ENCODE measurements around the gene FDXR. TPM values are rescaled to one million over a fixed set of nuclear protein-coding genes. Genes with fewer than 3 reads are reported as not detected.
A peak's percentile ranks its signal among the peaks of the same experiment; 100 is the strongest.
"Not testable (repeated sequence)": the region's sequence is repeated elsewhere in the genome, so short reads cannot be mapped to it uniquely, and the experiment has no call there.

The FDXR gene
- total and polyA plus RNA-seq, 9 of the 15 experiments (the other 6 are each of a cell fraction or from before 2014, with no cell fraction given), result 0.89 to 70.7 (median 30.9) TPM

GRCh38 chr17:74916136-74916850 lies 43.5 kb upstream of the FDXR start (continued):
- TF ChIP-seq FOXA1 (IDR thresholded peaks at IDR 0.05; ENCODE audit: borderline replicate concordance), result no peak

DNA sequence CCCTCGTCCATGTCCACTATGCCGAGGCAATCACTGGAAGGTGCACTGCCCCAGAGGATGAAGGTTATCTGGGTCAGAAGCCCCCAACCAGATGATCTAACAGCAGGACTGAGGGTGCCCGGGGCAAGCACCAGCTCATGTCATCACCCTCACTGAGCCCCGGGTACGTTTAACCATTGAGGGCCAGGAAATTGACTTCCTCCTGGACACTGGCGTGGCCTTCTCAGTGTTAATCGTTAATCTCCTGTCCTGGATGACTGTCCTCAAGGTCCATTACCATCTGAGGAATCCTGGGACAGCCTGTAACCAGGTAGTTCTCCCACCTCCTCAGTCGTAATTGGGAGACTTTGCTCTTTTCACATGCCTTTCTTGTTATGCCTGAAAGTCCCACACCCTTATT lies 38.6 kb upstream of the FDXR start:
- H3K4me3 ChIP-seq; H3K27ac ChIP-seq (ENCODE audit: extremely low read depth, low read depth, low read length); DNase-seq (ENCODE audit: extremely low read depth in 1 of 4, low spot score in 3 of 4); FAIRE-seq; H3K4me1 ChIP-seq (replicated peaks in 1 of 2; ENCODE audit: control insufficient read depth in 2 of 2, insufficient read depth in 2 of 2, low read length in 2 of 2); CTCF ChIA-PET (ENCODE audit: low intra/inter-chr PET ratio); H3K27me3 ChIP-seq (ENCODE audit: control insufficient read depth in 2 of 2, insufficient read depth in 2 of 2, low read length in 2 of 2); H3K36me3 ChIP-seq (ENCODE audit: control insufficient read depth, insufficient read depth, low read length); ATAC-seq; H3K4me2 ChIP-seq (ENCODE audit: insufficient read depth, low read length); in situ Hi-C loops (cut with MboI); H2AFZ ChIP-seq (ENCODE audit: low read depth, low read length); H3K9me1 ChIP-seq (ENCODE audit: control insufficient read depth, insufficient read depth, low read length); BruUV-seq (replicated peaks); H3K9ac ChIP-seq (ENCODE audit: insufficient read depth in 1 of 2, low read depth in 2 of 2, low read length in 2 of 2); H3K79me2 ChIP-seq (ENCODE audit: control insufficient read depth, insufficient read depth, low read length); intact Hi-C loops (cut with micrococcal nuclease); H3K9me3 ChIP-seq (replicated peaks; ENCODE audit: control insufficient read depth, insufficient read depth, low read depth, low read length); H4K20me1 ChIP-seq (replicated peaks; ENCODE audit: control insufficient read depth, insufficient read depth, low read length): not testable (repeated sequence)
- POLR2A ChIA-PET, result interaction anchor here (0.6 to 1.7 kb wide), 2 partner anchors 23 to 119 kb away, joined by 3 to 4 read pairs; no protein-coding TSS in a partner anchor
- 27% methylated on average over 6 of the region's 8 CpGs for WGBS (ENCODE audit: insufficient coverage, low coverage, missing lambda C conversion rate)

DNA sequence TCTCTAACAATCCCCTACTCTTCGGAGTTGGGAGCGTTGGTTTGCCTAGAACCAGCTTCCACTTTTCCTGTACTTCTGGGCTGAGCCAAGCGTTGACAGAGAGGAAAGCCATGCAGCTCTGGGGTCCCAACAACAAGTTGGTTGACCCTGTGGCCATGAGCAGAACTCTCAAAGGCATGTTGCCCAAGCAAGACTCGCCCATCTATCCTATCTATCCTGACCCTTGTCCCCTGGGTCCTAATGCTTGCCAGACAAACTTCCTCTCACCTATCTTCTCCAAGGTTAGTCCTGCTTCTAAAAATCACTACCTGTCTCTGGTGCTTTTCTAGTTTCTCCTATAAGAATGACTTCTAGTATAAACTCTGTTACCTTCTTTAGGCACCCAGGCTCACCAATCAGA lies 36.3 kb upstream of the FDXR start:
- H3K4me3 ChIP-seq; H3K27me3 ChIP-seq (ENCODE audit: control insufficient read depth in 2 of 2, insufficient read depth in 2 of 2, low read length in 2 of 2); H4K20me1 ChIP-seq (replicated peaks; ENCODE audit: control insufficient read depth, insufficient read depth, low read length); H3K9me1 ChIP-seq (ENCODE audit: control insufficient read depth, insufficient read depth, low read length); POLR2A ChIA-PET; H3K9me3 ChIP-seq (replicated peaks; ENCODE audit: control insufficient read depth, insufficient read depth, low read depth, low read length); BruUV-seq (replicated peaks); ATAC-seq; in situ Hi-C loops (cut with MboI); H3K4me1 ChIP-seq (replicated peaks in 1 of 2; ENCODE audit: control insufficient read depth in 2 of 2, insufficient read depth in 2 of 2, low read length in 2 of 2); H3K4me2 ChIP-seq (ENCODE audit: insufficient read depth, low read length); FAIRE-seq; intact Hi-C loops (cut with micrococcal nuclease); H3K27ac ChIP-seq (ENCODE audit: extremely low read depth, low read depth, low read length); H3K79me2 ChIP-seq (ENCODE audit: control insufficient read depth, insufficient read depth, low read length); H3K36me3 ChIP-seq (ENCODE audit: control insufficient read depth, insufficient read depth, low read length); DNase-seq (ENCODE audit: extremely low read depth in 1 of 4, low spot score in 3 of 4); CTCF ChIA-PET (ENCODE audit: low intra/inter-chr PET ratio); H3K9ac ChIP-seq (ENCODE audit: insufficient read depth in 1 of 2, low read depth in 2 of 2, low read length in 2 of 2): not testable (repeated sequence)
- H2AFZ ChIP-seq (ENCODE audit: low read depth, low read length), result peak overlapping the region; percentile 40; the same call in 1 of the 2 replicates
- WGBS (ENCODE audit: insufficient coverage, low coverage, missing lambda C conversion rate), result 22% methylated on average over 4 of the region's 4 CpGs
